Loucy (cell line): ENCODE results near the gene C7orf57.

Source experiments
- EZH2phosphoT487 ChIP-seq: fragments of 200-600 bp; IDR thresholded peaks from 2 replicates; pipeline ENCODE4 v1.6.1; 2018; ENCODE audit warnings: antibody characterized with exemption, mild to moderate bottlenecking, moderate library complexity, borderline replicate concordance
- TF ChIP-seq, protein P1 (sequence below): fragments of 200-600 bp; sonication (generic); conservative IDR thresholded peaks from 2 replicates; pipeline ENCODE4 v1.5.1; 2014; ENCODE audit warnings: mild to moderate bottlenecking, antibody characterized with exemption, low read length

DNA sequence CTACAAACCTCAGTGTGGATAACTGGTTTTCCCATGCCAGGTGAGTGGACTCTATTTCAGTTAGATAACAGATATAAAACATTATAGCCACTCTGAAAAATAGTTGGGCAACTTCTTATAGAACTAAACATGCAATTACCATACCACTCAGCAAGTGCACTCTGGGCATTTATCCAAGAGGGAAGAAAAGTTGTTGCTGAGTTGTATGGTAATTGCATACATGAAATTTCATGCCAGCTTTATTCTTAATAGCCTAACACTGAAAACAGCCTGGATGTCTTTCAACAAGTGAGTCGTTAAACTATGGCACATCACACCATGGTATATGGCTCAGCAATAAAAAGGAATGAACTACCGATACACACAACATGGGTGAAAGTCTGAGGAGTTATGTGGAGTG lies 43.1 kb downstream of the C7orf57 start:
- TF ChIP-seq, protein P1, sequence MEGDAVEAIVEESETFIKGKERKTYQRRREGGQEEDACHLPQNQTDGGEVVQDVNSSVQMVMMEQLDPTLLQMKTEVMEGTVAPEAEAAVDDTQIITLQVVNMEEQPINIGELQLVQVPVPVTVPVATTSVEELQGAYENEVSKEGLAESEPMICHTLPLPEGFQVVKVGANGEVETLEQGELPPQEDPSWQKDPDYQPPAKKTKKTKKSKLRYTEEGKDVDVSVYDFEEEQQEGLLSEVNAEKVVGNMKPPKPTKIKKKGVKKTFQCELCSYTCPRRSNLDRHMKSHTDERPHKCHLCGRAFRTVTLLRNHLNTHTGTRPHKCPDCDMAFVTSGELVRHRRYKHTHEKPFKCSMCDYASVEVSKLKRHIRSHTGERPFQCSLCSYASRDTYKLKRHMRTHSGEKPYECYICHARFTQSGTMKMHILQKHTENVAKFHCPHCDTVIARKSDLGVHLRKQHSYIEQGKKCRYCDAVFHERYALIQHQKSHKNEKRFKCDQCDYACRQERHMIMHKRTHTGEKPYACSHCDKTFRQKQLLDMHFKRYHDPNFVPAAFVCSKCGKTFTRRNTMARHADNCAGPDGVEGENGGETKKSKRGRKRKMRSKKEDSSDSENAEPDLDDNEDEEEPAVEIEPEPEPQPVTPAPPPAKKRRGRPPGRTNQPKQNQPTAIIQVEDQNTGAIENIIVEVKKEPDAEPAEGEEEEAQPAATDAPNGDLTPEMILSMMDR = no peak
- no peak for TF ChIP-seq EZH2phosphoT487
